Mesendoderm (in vitro differentiated cells): Measurements from ENCODE around the gene LCNL1.
"Not testable (repeated sequence)": the region's sequence is repeated elsewhere in the genome, so short reads cannot be mapped to it uniquely, and the experiment has no call there.

ENCODE experiments used
- DNase-seq: peaks from one replicate; pipeline ENCODE4 v3.0.0; 2013
- H2AK5ac ChIP-seq: 2 replicates; pipeline ENCODE4 v1.6.1; 2013; ENCODE audit warnings: low read length, inconsistent platforms
- H2BK120ac ChIP-seq: 2 replicates; pipeline ENCODE4 v1.6.1; 2013; ENCODE audit warnings: low read depth, mild to moderate bottlenecking, low read length, moderate library complexity, mixed read lengths
- H2BK15ac ChIP-seq: replicated peaks from 2 replicates; pipeline ENCODE4 v1.6.1; 2013; ENCODE audit warnings: low read depth, mild to moderate bottlenecking, moderate library complexity
- H2BK5ac ChIP-seq: 2 replicates; pipeline ENCODE4 v1.6.1; 2013; ENCODE audit warnings: low read length, inconsistent platforms
- H3K18ac ChIP-seq: 2 replicates; pipeline ENCODE4 v1.6.1; 2013; ENCODE audit warnings: mild to moderate bottlenecking, low read length, mixed read lengths
- H3K23ac ChIP-seq: one replicate; pipeline ENCODE4 v1.6.1; 2013; ENCODE audit warnings: low read length
- H3K27ac ChIP-seq: 2 replicates; pipeline ENCODE4 v1.5.1; 2013; ENCODE audit warnings: low read depth, mild to moderate bottlenecking, inconsistent platforms, low read length, moderate library complexity
- H3K27me3 ChIP-seq: 2 replicates; pipeline ENCODE4 v1.6.1; 2013; ENCODE audit warnings: low read length, control low read depth, mild to moderate bottlenecking, inconsistent platforms; ENCODE audit not compliant: insufficient read depth, poor library complexity
- H3K36me3 ChIP-seq: 2 replicates; pipeline ENCODE4 v1.6.1; 2013; ENCODE audit warnings: low read length, inconsistent platforms; ENCODE audit not compliant: control insufficient read depth, insufficient read depth
- H3K4ac ChIP-seq: one replicate; pipeline ENCODE4 v1.6.1; 2013; ENCODE audit warnings: low read depth, mild to moderate bottlenecking, low read length, moderate library complexity
- H3K4me1 ChIP-seq: 2 replicates; pipeline ENCODE4 v1.6.1; 2013; ENCODE audit warnings: low read depth, low read length, inconsistent platforms; ENCODE audit not compliant: control insufficient read depth
- H3K4me2 ChIP-seq: 2 replicates; pipeline ENCODE4 v1.6.1; 2013; ENCODE audit warnings: low read length
- H3K4me3 ChIP-seq: 2 replicates; pipeline ENCODE4 v1.5.1; 2013; ENCODE audit warnings: mild to moderate bottlenecking, low read length
- H3K56ac ChIP-seq: one replicate; pipeline ENCODE4 v1.6.1; 2013; ENCODE audit warnings: low read length
- H3K79me1 ChIP-seq: 2 replicates; pipeline ENCODE4 v1.6.1; 2013; ENCODE audit warnings: low read length, inconsistent platforms
- H3K79me2 ChIP-seq: 2 replicates; pipeline ENCODE4 v1.6.1; 2013; ENCODE audit warnings: mild to moderate bottlenecking, low read length; ENCODE audit not compliant: control insufficient read depth, insufficient read depth
- H3K9ac ChIP-seq: 2 replicates; pipeline ENCODE4 v1.6.1; 2013; ENCODE audit warnings: low read length, inconsistent platforms
- H4K5ac ChIP-seq: one replicate; pipeline ENCODE4 v1.6.1; 2013; ENCODE audit warnings: low read length
- H4K8ac ChIP-seq: one replicate; pipeline ENCODE4 v1.6.1; 2013; ENCODE audit warnings: low read depth, mild to moderate bottlenecking, control low read depth, low read length, moderate library complexity
- WGBS: extraction: QIAGEN DNeasy Blood & Tissue Kit; methylation state at CpG from one replicate; pipeline ENCODE4 v1.1.7; 2013; ENCODE audit warnings: low lambda C conversion rate, missing lambda C conversion rate; ENCODE audit not compliant: insufficient coverage; ENCODE audit errors: extremely low coverage; 5-methylcytosine and 5-hydroxymethylcytosine counted together

LCNL1 gene

DNA sequence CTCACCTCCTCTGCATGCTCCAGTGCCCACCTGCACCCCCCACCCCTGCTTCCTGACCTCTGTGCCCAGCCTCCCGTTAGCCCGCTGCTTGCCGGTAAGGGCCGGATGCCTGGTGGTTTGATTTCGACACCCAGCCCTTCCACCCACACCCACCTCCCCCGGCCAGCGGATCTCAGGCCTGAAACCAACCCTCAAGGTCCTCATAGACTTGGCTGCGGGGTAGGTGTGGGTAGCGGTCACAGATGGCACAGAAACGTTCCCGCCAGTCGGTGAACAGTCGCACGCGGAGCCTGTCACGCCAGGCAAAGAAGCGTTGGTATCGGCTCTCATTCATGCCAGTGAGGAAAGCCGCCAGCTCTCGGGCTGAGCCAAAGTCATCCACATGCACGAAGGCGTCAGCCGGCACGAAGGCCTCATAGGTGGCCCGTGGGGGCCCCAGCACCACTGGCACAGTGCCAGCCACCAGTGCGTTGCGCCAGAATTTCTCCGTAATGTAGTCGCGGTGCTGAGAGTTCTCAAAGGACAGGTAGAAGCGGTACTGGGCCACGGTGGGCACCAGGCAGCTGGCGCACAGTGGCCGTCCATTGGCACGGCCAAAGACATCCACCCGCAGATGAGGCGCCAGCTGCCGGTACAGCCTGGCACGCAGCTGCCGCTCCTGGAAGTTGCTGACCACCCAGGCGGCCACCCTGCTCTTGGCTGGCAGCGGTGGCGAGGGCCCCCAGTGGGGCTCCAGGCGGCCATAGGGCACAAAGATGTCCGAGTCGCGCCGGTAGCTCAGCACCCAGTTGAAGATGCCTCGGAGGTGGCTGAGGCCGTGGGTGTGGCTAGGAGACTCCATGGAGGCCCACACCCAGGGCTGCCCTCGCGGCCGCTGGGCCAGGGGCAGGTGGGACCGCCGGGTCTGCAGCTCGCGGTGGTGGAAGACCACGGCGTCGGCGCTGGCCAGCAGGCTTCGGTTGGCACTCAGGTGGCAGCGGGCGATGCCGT lies 48.0 kb downstream of the LCNL1 start:
- no peak overlapping the region for H4K8ac ChIP-seq
- no peak overlapping the region for H2BK5ac ChIP-seq
- H3K4me1 ChIP-seq, result no peaks in the 10 kb centered on the region
- DNase-seq, result no peak
- no peak overlapping the region for H2AK5ac ChIP-seq
- H3K4ac ChIP-seq, result no peak overlapping the region
- no peak overlapping the region for H4K5ac ChIP-seq
- H3K36me3 ChIP-seq, result no peaks in the 10 kb centered on the region
- H2BK120ac ChIP-seq, result no peak overlapping the region
- no peak overlapping the region for H3K9ac ChIP-seq
- no peak overlapping the region for H3K4me3 ChIP-seq
- no peak overlapping the region for H3K56ac ChIP-seq
- H2BK15ac ChIP-seq, result no peak overlapping the region
- WGBS, result no CpG with 5 or more reads among the region's 65 CpGs
- H3K79me1 ChIP-seq, result no peaks in the 10 kb centered on the region
- H3K23ac ChIP-seq, result no peak overlapping the region
- H3K79me2 ChIP-seq, result no peaks in the 10 kb centered on the region
- H3K18ac ChIP-seq, result no peak overlapping the region
- H3K4me2 ChIP-seq, result no peak overlapping the region
- no peak overlapping the region for H3K27ac ChIP-seq
- no peaks in the 10 kb centered on the region for H3K27me3 ChIP-seq

DNA sequence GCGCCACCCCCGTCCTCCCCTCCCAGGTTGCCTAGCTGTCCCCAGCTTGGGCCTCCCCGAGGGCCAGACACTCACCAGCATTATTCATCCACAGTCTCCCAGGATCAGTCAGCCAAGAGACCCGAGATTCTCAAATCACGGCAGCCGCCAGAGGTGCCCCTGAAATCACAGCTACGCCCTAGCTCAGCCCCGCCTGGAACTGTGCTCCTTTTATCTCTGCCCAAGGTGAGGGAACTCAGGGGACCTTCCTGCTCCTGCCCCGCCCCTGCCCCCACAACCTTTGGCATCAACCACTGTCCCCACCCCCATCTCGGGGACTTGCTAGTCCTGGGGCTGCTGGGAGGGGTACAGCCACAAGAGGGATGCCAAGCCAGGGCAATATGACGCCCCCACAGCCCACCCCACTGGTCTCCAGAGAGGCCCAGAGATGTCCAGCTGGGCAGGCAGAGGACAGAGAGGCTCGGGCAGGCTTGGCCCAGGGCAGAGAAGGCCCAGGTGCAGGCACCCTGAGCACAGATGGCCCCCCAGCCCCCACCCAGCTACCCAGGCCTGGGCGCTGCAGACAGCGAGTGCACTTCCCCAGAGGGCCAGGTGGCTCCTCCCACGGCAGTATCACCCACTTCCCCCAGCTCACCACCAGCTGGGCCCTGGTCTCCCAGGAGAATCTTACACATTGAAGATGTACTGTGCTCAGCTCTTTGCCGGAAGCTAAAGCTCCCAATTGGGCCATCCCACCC lies 49.3 kb downstream of the LCNL1 start, which contains the start of gene FUT7:
TSS of gene FUT7 (minus strand) at position 185 of the 737 bp plus-strand sequence. CDS start at position 88, 97 bp downstream.
- Histone ChIP-seq H3K9ac (no peak within 1 kb of the TSS), H4K8ac (no peak within 1 kb of the TSS), H2AK5ac (no peak within 1 kb of the TSS), H3K4me2 (no peak within 1 kb of the TSS), H3K79me2 (no peaks in the 10 kb centered on the region), H3K27ac (no peak within 1 kb of the TSS), H3K4ac (no peak within 1 kb of the TSS), H3K4me1 (no peaks in the 10 kb centered on the region), H3K18ac (no peak within 1 kb of the TSS), H2BK120ac (no peak within 1 kb of the TSS), H2BK5ac (no peak within 1 kb of the TSS), H3K27me3 (no peaks in the 10 kb centered on the region), H3K79me1 (no peaks in the 10 kb centered on the region), H3K56ac (no peak within 1 kb of the TSS), H3K23ac (no peak within 1 kb of the TSS), H3K36me3 (no peaks in the 10 kb centered on the region), H3K4me3 (no peak within 1 kb of the TSS), H2BK15ac (no peak within 1 kb of the TSS), H4K5ac (no peak within 1 kb of the TSS)
- DNase-seq, result no peak
- WGBS, result no CpG with 5 or more reads among the region's 16 CpGs

DNA sequence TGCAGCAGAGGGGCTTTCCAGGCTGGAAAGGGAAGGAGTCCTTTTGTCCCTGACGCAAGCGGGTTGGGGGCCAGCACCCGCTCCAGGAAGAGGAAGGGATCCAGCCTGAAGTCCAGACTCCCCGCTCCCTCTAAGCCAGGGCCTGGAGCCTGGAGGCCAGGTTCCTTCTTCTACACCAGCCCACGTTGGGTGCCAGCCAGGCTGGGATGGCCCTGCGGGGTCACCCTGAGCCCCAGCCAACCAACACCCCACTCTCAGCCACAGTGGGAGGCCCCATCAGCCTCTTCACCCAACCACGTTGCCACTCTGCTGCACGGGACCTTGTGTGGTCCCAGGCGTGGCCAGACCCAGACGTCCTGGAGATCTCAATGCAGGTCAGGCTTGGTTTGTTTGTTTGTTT lies 50.1 kb downstream of the LCNL1 start:
- Histone ChIP-seq H4K8ac (no peak overlapping the region), H3K4me2 (no peak overlapping the region), H3K4ac (no peak overlapping the region), H3K18ac (no peak overlapping the region), H3K27ac (no peak overlapping the region), H3K79me2 (no peaks in the 10 kb centered on the region), H2BK15ac (no peak overlapping the region), H2BK5ac (no peak overlapping the region), H3K9ac (no peak overlapping the region), H2AK5ac (no peak overlapping the region), H3K4me3 (no peak overlapping the region), H3K79me1 (no peaks in the 10 kb centered on the region), H3K23ac (no peak overlapping the region), H2BK120ac (no peak overlapping the region), H3K56ac (no peak overlapping the region), H3K36me3 (no peaks in the 10 kb centered on the region), H4K5ac (no peak overlapping the region), H3K27me3 (no peaks in the 10 kb centered on the region), H3K4me1 (no peaks in the 10 kb centered on the region)
- no peak for DNase-seq
- no CpG with 5 or more reads among the region's 10 CpGs for WGBS

DNA sequence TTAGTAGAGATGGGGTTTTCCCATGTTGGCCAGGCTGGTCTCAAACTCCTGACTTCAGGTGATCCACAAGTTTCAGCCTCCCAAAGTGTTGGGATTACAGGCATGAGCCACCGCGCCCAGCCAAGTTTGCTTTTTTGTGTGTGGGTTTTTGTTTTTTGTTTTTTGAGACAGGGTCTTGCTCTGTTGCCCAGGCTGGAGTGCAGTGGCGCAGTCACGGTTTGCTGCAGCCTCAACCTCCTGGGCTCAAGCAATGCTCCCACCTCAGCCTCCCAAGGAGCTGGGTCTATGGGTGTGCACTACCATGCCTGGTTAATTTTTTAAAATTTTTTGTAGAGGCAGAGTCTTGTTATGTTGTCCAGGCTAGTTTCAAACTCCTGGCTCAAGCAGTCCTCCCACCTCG lies 50.7 kb downstream of the LCNL1 start:
- H3K18ac ChIP-seq, H3K4me3 ChIP-seq, H3K4me1 ChIP-seq, H2AK5ac ChIP-seq, H3K27me3 ChIP-seq, H3K56ac ChIP-seq, DNase-seq, H2BK120ac ChIP-seq, H3K4me2 ChIP-seq, H2BK15ac ChIP-seq, H3K79me2 ChIP-seq, H3K27ac ChIP-seq, H3K23ac ChIP-seq, H3K36me3 ChIP-seq, H3K79me1 ChIP-seq, H3K9ac ChIP-seq, H4K5ac ChIP-seq, H4K8ac ChIP-seq, H2BK5ac ChIP-seq, H3K4ac ChIP-seq: not testable (repeated sequence)
- WGBS, result no CpG with 5 or more reads among the region's 5 CpGs

DNA sequence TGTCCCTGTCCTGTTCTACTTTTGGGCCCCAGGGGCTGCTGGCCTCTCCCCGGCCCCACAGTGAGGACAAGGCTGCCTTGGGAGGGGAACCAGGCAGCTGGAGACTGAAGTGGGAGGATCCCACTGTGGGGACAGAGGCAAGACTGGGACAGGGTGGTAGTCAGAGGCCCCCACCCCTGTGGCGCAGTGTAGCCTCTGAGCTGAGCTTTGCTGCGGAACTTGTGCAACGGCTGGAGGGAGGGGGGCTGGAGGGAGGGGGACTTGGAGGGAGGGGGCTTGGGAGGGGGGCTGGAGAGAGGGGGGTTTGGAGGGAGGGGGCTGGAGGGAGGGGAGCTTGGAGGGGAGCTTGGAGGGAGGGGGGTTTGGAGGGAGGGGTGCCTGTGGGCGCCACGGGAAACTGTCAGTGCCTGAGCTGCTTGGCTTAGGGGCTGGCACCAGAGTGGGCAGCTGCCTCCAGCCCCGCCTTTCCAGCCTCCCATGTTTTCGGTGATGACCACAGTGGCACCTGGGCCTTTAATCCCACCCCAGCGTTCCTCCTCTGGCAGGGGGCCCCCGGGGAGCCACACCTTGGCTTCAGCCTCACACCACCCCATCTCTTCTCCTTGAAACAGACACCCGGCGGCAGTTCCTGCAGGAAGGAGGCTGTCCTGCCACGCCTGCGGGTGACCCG lies 51.4 kb downstream of the LCNL1 start:
- H2BK120ac ChIP-seq, result no peak overlapping the region
- WGBS, result no CpG with 5 or more reads among the region's 15 CpGs
- H3K27me3 ChIP-seq, result no peaks in the 10 kb centered on the region

More for the DNA sequence above, 51.4 kb downstream of the LCNL1 start:
- Histone ChIP-seq H3K18ac (no peak overlapping the region), H4K8ac (no peak overlapping the region), H3K79me1 (no peaks in the 10 kb centered on the region), H3K27ac (no peak overlapping the region), H3K4me1 (no peaks in the 10 kb centered on the region), H2BK5ac (no peak overlapping the region), H3K23ac (no peak overlapping the region), H4K5ac (no peak overlapping the region), H3K9ac (no peak overlapping the region), H3K4me3 (no peak overlapping the region), H2BK15ac (no peak overlapping the region), H2AK5ac (no peak overlapping the region), H3K4ac (no peak overlapping the region), H3K36me3 (no peaks in the 10 kb centered on the region), H3K56ac (no peak overlapping the region), H3K79me2 (no peaks in the 10 kb centered on the region), H3K4me2 (no peak overlapping the region)
- no peak for DNase-seq
